OCI-LY3 (cell line): ENCODE data around the gene HOXA4.

Experiments
- EZH2phosphoT487 ChIP-seq: fragments of 200-600 bp; shearing (Covaris generic); IDR thresholded peaks from 2 replicates; pipeline ENCODE4 v1.6.1; 2018; ENCODE audit warnings: antibody characterized with exemption, mixed run types, low read depth
- TF ChIP-seq, protein P1 (sequence below): fragments of 200-600, 300-600 bp; sonication (generic); IDR thresholded peaks from 2 replicates; pipeline ENCODE4 v1.5.1; 2014; ENCODE audit warnings: antibody characterized with exemption, low read length, low read depth

DNA sequence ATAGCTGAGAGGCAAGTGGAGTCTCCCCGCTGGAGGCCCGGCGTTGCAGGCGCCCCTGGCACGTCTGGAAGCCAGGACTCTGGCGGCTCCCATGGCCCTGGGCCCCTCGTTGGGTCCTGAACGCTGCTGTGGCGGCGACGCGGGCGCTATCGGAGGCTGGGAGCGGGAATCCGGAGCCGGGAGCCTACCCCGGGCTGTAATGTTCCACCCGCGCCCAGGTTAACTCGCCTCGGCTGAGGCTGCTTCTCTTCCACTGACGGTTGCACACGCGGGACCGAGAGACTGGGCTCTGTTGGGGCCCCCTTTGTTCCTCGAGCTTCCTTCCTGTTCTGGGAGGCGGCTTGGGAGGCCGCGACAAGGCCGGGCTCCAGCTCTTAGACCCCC, 14.2 kb upstream of the HOXA4 start:
- TF ChIP-seq, protein P1, sequence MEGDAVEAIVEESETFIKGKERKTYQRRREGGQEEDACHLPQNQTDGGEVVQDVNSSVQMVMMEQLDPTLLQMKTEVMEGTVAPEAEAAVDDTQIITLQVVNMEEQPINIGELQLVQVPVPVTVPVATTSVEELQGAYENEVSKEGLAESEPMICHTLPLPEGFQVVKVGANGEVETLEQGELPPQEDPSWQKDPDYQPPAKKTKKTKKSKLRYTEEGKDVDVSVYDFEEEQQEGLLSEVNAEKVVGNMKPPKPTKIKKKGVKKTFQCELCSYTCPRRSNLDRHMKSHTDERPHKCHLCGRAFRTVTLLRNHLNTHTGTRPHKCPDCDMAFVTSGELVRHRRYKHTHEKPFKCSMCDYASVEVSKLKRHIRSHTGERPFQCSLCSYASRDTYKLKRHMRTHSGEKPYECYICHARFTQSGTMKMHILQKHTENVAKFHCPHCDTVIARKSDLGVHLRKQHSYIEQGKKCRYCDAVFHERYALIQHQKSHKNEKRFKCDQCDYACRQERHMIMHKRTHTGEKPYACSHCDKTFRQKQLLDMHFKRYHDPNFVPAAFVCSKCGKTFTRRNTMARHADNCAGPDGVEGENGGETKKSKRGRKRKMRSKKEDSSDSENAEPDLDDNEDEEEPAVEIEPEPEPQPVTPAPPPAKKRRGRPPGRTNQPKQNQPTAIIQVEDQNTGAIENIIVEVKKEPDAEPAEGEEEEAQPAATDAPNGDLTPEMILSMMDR, result no peak
- no peak for TF ChIP-seq EZH2phosphoT487
